Stomach (tissue), 4 donors: ENCODE measurements around the gene UBE2Z.

ENCODE experiments used
- EP300 ChIP-seq: sonication (generic); formaldehyde crosslinking; IDR thresholded peaks from one replicate; pipeline ENCODE4 v1.6.1; 2017; ENCODE audit warnings: antibody characterized with exemption
- POLR2A ChIP-seq, 4 donors: fragments of 450-650 bp; IDR thresholded peaks; one replicate each; pipeline ENCODE4 v1.6.1; 2016; ENCODE audit warnings: antibody characterized with exemption in 4 of 4, control low read depth in 2 of 4, mild to moderate bottlenecking in 1 of 4, moderate library complexity in 1 of 4
- POLR2AphosphoS5 ChIP-seq, 3 donors: sonication (generic); formaldehyde crosslinking; IDR thresholded peaks; one replicate each; pipeline ENCODE4 v1.6.1; 2016; ENCODE audit warnings: antibody characterized with exemption in 3 of 3
- TF ChIP-seq, protein P1 (sequence below), 7 experiments: fragments of 450-650 bp in 4 of 7; fragments of 200-600 bp in 3 of 7; sonication (generic) in 3 of 7; IDR thresholded peaks; one replicate each; pipeline ENCODE4 v1.5.1; 2016 to 2019; ENCODE audit warnings: antibody characterized with exemption in 7 of 7, control low read depth in 2 of 7, mild to moderate bottlenecking in 1 of 7

DNA sequence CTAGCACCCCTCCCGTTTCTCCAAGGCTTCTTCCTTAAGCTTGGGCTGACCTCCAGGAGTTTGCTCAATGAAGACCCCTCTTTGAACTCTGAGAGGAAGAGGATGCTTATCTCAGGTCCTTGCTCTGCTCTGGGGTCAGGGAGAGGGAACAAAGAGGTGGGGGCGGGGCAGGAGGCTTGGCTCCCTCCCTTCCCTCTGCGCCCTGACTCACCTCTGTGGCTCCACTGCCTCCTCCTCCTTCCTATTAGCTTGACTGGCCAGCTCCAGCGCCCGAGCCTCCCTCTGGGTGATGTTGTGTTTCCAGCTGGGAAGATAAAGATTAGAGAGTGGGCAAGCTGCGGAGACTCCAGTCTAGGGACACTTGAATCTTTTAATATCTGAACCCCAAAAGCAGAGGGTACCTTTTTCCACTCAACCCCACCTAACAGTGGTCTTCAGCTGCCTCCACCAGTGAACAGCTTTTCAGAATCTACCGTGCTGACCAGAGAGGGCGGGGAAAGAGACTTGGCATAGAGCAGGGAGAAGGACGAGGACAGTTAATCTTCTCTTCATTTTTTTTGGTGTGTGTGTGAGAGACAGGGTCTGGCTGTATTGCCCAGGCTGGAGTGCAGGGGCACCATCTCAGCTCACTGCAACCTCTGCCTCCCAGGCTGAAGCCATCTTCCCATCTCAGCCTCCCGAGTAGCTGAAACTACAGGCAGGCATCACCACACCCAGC is 53.5 kb downstream of the UBE2Z start:
- TF ChIP-seq POLR2A (IDR thresholded peaks at IDR 0.05) (no peak), POLR2AphosphoS5 (IDR thresholded peaks at IDR 0.05) (no peak), EP300 (no peak)
- TF ChIP-seq, protein P1, sequence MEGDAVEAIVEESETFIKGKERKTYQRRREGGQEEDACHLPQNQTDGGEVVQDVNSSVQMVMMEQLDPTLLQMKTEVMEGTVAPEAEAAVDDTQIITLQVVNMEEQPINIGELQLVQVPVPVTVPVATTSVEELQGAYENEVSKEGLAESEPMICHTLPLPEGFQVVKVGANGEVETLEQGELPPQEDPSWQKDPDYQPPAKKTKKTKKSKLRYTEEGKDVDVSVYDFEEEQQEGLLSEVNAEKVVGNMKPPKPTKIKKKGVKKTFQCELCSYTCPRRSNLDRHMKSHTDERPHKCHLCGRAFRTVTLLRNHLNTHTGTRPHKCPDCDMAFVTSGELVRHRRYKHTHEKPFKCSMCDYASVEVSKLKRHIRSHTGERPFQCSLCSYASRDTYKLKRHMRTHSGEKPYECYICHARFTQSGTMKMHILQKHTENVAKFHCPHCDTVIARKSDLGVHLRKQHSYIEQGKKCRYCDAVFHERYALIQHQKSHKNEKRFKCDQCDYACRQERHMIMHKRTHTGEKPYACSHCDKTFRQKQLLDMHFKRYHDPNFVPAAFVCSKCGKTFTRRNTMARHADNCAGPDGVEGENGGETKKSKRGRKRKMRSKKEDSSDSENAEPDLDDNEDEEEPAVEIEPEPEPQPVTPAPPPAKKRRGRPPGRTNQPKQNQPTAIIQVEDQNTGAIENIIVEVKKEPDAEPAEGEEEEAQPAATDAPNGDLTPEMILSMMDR (IDR thresholded peaks at IDR 0.05) = no peak
